SK-N-SH (cell line): ENCODE results near the gene VIPR2.

Experiments
- GABPA ChIP-seq: IDR thresholded peaks from 2 replicates; pipeline ENCODE4 v1.4.0; 2012; ENCODE audit warnings: low read depth, mild to moderate bottlenecking
- SMC3 ChIP-seq: IDR thresholded peaks from 2 replicates; pipeline ENCODE4 v1.6.1; 2012; ENCODE audit warnings: low read depth, low read length, improper control_type of control experiment
- YY1 ChIP-seq: IDR thresholded peaks from 2 replicates; pipeline ENCODE4 v1.4.0; 2012; ENCODE audit warnings: low read depth, mild to moderate bottlenecking

- TF ChIP-seq YY1, result no peak
- no peak for TF ChIP-seq SMC3
- no peak for TF ChIP-seq GABPA
Measured at GRCh38 chr7:159112136-159113011, 32.3 kb downstream of the VIPR2 start.
